Ammon's horn (tissue), 1 donor: ENCODE results near the gene COMMD1.
"Not testable (repeated sequence)": the region's sequence is repeated elsewhere in the genome, so short reads cannot be mapped to it uniquely, and the experiment has no call there.

Source experiments
- DNase-seq: peaks from one replicate; pipeline ENCODE4 v3.0.0-alpha.2; 2016; ENCODE audit warnings: low spot score

The COMMD1 gene

DNA sequence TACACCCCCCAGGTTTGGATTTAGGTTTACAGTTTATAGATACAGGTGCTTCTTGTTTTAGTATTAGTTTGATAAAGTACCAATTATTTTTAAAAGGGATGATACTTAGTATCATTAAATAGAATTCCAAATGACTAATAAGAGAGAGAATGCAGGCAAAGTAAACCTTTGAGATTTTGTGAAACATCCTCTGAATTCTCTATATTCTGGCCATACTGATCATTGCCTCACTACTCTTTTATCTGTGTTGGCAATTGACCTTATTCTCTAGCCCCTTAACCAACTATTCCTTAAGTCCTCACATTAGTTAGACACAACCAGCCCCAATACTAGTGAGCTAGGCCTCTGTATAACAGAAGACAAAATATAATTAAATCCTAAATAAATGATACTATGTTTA is 125.4 kb downstream of the COMMD1 start:
- no peak for DNase-seq

DNA sequence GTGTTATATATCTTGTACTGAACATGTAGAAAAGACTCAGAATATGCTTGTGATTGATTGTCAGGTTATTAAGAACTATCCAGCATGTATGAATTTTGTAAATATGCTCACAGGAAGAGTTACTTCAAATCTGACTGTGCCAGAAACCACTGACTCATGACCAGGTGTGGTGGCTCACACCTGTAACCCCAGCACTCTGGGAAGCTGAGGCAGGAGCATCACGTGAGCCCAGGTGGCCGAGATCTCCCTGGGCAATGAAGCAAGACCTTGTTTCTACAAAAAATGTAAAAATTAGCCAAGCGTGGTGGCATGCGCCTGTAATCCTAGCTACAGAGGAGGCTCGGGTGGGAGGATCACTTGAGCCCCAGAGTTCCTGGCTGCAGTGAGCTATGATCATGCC is 126.6 kb downstream of the COMMD1 start:
- DNase-seq, result no peak

DNA sequence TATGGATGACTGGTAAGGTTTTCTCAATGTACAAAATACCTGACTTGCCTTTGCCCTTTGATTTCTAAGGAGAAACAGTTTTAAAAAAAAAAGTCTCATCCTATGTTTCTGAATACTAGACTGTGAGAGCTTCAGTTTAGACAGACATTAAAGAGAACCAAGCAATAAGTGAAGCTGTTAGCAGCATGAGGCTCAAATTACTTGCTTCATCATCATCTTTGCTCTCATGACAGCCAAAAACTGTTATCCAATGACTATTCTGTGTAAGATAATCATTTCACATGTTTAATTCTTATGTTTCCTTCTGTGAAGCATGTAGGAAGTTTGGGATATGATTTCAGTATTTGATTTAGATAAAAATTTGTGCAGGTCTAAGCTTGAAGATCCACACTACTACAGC is 129.2 kb downstream of the COMMD1 start:
- DNase-seq, result no peak

DNA sequence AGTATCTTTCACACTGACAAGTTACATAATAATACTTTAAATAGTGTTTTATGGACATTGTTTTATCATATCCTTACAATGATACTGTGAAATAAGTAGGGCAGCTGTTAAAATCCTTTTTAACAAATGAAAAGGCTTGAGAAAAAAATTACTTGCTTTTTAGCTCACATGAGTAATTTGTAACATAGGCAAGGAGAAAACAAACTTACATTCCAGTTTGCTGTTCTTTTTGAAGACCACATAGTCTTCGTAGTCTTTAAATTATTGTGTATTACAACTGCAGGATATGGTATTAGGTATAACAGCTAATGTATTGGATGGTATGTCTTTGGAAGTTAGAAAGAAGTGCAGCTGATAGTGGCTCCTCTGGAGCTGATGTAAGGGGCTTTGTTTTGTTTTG is 130.8 kb downstream of the COMMD1 start:
- no peak for DNase-seq

- DNase-seq, result no peak
Measured at GRCh38 chr2:62036761-62037250, 131.3 kb downstream of the COMMD1 start.

DNA sequence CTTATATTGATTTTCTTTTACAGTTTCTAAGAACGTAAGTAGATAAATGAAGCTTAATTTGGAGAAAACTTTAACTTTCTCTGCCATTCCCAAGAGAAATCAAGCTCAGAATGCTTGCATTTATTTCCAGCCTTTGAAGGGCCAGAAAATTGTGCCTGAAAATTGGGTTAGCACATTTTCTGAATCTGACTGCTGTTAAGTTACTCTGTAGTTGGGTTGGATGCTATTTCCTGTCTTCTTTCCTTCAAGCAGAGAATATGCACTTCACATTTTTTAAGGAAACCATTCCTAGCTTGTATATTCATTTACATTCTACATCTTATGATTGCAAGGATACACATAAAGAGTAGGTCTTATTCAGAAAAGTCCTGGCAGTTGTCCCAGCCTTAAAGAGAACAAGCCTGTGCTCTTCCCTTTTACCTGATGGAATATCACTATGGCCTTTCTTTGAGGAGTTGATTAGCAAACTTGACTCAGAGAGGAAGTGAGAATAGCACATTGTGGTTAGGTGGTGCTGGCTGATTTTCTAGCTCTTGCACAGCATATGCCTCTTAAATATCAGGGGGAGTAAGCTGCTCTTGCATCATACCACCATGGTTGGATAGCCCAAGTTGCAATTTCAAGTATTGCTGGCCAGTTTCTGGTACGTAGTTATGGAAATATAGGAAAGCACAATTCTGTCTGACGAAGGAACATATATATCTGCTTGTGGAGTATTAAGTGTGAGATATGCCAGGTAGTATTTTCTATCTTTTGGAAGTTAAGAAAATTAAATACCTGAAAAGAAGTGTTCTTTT is 133.7 kb downstream of the COMMD1 start:
- peak; percentile 70 for DNase-seq

DNA sequence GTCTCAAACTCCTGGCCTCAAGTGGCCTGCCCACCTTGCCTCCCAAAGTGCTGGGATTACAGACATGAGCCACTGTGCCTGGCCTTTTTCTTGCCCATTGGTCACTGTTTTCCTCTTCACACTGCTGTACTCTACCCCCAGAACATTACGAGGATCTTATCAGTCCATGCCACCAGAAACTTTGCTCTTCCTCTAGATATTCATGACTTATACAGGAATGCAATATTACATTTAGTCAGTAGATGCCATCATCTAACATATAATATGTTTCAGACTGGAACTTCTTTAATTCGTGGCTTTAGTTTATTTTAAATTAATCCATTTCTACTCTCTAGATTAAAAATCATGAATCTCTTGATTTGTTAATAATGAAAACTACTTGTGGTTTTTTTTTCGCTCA is 135.5 kb downstream of the COMMD1 start:
- no peak for DNase-seq

- DNase-seq, result not testable (repeated sequence)
Measured at GRCh38 chr2:62041701-62042385, 136.4 kb downstream of the COMMD1 start.

- DNase-seq, result no peak
Measured at GRCh38 chr2:62042400-62042799, 136.9 kb downstream of the COMMD1 start.

- DNase-seq, result no peak
Measured at GRCh38 chr2:62042944-62043343, 137.5 kb downstream of the COMMD1 start.

DNA sequence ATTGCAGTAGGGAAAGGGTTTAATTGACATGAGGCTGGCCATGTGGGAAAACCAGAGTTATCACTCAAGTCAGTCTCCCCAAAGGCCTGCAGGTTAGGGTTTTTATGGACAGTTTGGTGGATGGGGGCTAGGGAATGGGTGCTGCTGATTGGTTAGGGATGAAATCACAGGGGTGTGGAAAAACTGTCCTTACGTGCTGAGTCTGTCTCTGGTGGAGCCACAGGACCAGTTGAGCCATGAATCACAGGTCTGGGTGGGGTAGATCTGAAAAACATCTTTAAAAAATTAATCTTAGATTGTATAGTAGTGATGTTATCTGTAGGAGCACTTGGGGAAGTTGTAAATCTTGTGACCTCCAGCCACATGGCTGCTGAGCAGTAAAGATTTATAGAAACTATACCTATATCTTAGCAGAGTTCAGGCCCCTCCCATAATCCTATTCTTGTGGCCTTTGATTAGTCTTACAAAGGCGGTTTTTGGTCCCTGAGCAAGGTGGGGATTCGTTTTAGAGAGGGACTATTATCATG is 139.6 kb downstream of the COMMD1 start:
- no peak for DNase-seq

GRCh38 chr2:62046141-62046540 is 140.7 kb downstream of the COMMD1 start:
- DNase-seq, result no peak

DNA sequence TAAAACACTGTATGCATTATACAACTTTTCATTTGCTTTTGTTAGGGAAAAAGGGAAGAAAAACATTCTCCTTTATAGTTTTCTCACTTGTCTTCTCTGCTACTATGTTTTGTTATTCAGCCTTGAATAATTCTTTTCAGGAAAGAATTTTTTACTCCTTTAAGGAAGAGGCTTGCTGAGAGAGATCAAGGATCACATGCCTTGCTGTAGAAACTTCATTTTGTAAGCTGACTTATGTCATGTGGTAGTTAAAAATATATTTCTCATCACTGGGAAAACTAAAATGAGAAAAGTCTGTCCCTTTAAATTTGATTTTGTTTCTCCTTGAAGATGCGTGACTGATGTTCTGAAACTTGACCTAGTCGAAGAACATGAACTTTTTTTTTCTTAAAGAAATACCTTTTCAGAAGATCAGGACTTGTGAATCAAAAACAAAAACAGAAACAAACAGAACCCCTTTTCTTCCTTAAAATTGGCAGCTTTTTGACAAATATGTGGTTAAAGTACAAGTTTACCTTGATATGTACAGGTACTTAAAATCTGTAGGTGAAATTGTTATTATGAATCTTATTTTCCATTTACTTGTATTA is 145.1 kb downstream of the COMMD1 start:
- no peak for DNase-seq

DNA sequence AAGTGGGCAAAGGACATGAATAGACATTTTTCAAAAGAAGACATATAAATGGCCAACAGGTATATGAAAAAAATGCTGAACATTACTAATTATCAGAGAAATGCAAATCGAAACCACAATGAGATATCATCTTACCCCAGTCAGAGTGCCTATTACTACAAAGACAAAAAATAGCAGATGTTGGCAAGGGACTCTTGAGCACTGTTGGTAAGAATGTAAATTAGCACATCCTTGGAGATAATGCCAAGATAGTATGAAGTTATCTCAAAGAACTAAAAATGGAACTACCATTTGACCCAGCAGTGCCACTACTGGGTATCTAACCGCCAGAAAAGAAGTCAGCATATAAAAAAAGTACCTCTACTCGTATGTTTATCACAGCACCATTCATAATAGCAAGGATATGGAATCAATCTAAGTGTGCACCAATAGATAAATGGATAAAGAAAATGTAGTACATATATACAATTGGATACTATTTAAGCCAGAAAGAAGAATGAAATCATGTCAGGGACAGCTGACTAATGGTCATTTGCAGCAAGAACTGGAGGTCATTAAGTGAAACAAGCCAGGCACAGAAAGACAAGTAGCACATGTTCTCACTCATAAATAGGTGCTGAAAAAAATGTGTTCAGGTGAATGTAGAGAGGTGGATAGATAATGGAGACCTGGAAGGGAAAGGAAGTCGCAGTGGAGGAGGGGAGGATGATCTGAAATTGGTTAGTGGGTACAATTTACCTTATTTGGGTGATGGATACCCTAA is 148.7 kb downstream of the COMMD1 start:
- DNase-seq, result no peak

- no peak for DNase-seq
Measured at GRCh38 chr2:62054916-62055450, 149.5 kb downstream of the COMMD1 start.

GRCh38 chr2:62055724-62056336 is 150.4 kb downstream of the COMMD1 start:
- peak; percentile 46 for DNase-seq

DNA sequence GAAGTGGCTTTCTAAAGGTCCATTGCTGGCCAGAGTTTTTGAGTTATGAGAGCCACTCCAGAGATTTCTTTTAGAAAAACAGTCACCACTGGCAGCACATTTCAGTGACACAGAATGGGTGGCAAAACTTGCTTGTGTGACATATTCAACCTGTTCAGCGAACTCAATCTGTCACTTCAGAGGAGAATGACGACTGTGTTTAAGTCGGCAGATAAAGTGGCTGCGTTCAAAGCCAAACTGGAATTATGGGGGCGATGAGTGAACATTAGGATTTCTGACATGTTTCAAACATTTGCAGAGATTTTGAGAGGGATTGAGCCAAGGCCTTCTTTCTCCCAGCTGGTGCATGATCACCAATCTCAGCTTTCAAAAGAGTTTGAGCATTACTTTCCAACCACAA is 150.9 kb downstream of the COMMD1 start:
- peak; percentile 54 for DNase-seq

GRCh38 chr2:62065243-62065642 is 159.8 kb downstream of the COMMD1 start:
- DNase-seq, result no peak

GRCh38 chr2:62071126-62071598 is 165.7 kb downstream of the COMMD1 start:
- DNase-seq, result no peak

DNA sequence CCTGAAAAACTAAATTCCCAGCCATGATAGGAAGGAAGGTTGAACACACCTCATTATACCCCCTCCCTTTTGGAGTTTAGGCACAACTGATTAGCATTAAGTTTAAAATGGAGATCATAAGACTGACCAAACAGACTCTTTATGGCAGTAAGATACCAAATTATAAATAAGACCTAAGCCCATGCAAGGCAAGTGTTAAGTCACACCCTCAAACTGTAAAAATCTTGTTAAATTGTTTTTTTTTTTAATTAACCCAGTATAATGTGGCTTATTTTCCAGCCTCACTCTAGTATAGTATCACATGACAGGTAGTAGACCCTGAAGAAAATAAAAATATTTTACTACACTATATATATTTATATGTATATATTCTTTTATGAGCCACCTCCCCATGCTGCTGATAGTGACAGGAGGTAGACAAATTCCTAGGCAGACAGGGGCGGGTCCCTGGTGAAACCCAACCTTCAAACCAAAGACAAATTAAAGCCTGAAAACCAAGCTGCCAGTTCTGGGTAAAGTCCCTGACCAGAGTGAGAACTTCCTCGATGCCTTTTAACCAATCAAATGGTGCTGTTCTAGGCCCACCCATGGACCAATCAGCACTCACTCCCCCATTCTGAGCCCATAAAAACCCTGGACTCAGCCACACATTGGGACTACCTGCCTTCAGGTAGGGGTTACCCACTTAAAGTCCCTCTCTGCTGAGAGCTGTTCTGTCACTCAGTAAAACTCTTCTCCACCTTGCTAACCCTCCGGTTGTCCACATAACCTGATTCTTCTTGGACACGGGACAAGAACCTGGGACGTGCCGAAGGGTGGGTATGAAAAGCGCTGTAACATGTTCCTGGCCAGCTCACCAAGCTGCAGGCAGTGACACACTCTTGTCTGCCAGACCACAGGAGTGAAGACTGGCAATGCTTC is 166.5 kb downstream of the COMMD1 start:
- DNase-seq, result no peak
